ENCODE data around the gene NOX3. TPM values are rescaled to one million over a fixed set of nuclear protein-coding genes. Genes with fewer than 3 reads are reported as not detected.

The NOX3 gene
- total and polyA plus RNA-seq, 2 experiments from 2014 or later = not detected

- Histone ChIP-seq H3K27ac (ENCODE audit: low read depth) (no peak overlapping the region), H3F3A (replicated peaks; ENCODE audit: low read depth) (no peaks in the 10 kb centered on the region), H3K4me2 (no peak overlapping the region), H3K4me1 (ENCODE audit: insufficient read depth) (no peaks in the 10 kb centered on the region), H3K36me3 (ENCODE audit: insufficient read depth) (no peaks in the 10 kb centered on the region), H4K20me1 (replicated peaks; ENCODE audit: insufficient read depth) (no peaks in the 10 kb centered on the region), H3K9me2 (ENCODE audit: insufficient read depth) (peaks cover 7% of the 10 kb centered on the region; the same call in 1 of the 2 replicates), H2AFZ (no peak overlapping the region), H3K4me3 (no peak overlapping the region), H3K27me3 (ENCODE audit: insufficient read depth) (no peaks in the 10 kb centered on the region), H3K79me2 (replicated peaks; ENCODE audit: insufficient read depth) (no peaks in the 10 kb centered on the region)
- Mint-ChIP-seq H3K36me3 (ENCODE audit: low read depth) (no peaks in the 10 kb centered on the region), H3K27me3 (ENCODE audit: insufficient read depth, low read depth, poor library complexity) (no peaks in the 10 kb centered on the region), H3K9me3 (no peaks in the 10 kb centered on the region), H3K4me1 (no peaks in the 10 kb centered on the region), H3K4me3 (no peak overlapping the region), H3K27ac (no peak overlapping the region; the same call in 1 of the 2 replicates)
- no peak for DNase-seq (ENCODE audit: low spot score)
- no peak for TF ChIP-seq NANOG (IDR thresholded peaks at IDR 0.05; ENCODE audit: borderline replicate concordance)
- TF ChIP-seq STAT1 (IDR thresholded peaks at IDR 0.05; ENCODE audit: unreplicated experiment) = no peak
- TF ChIP-seq EZH2phosphoT487 (IDR thresholded peaks at IDR 0.05; ENCODE audit: unreplicated experiment) = no peak
- no peak for TF ChIP-seq CREB1 (CRISPR knock-in tag; IDR thresholded peaks at IDR 0.05; ENCODE audit: low read depth)
- TF ChIP-seq ZNF114 (CRISPR knock-in tag; IDR thresholded peaks at IDR 0.05) = no peak
- no peak for TF ChIP-seq JUNB (IDR thresholded peaks at IDR 0.05; ENCODE audit: unreplicated experiment)
- no peak for TF ChIP-seq ZNF331 (CRISPR knock-in tag; IDR thresholded peaks at IDR 0.05; ENCODE audit: low read depth)
- no peak for TF ChIP-seq EZH2 (IDR thresholded peaks at IDR 0.05; ENCODE audit: low read depth, unreplicated experiment)
- TF ChIP-seq, protein P1, sequence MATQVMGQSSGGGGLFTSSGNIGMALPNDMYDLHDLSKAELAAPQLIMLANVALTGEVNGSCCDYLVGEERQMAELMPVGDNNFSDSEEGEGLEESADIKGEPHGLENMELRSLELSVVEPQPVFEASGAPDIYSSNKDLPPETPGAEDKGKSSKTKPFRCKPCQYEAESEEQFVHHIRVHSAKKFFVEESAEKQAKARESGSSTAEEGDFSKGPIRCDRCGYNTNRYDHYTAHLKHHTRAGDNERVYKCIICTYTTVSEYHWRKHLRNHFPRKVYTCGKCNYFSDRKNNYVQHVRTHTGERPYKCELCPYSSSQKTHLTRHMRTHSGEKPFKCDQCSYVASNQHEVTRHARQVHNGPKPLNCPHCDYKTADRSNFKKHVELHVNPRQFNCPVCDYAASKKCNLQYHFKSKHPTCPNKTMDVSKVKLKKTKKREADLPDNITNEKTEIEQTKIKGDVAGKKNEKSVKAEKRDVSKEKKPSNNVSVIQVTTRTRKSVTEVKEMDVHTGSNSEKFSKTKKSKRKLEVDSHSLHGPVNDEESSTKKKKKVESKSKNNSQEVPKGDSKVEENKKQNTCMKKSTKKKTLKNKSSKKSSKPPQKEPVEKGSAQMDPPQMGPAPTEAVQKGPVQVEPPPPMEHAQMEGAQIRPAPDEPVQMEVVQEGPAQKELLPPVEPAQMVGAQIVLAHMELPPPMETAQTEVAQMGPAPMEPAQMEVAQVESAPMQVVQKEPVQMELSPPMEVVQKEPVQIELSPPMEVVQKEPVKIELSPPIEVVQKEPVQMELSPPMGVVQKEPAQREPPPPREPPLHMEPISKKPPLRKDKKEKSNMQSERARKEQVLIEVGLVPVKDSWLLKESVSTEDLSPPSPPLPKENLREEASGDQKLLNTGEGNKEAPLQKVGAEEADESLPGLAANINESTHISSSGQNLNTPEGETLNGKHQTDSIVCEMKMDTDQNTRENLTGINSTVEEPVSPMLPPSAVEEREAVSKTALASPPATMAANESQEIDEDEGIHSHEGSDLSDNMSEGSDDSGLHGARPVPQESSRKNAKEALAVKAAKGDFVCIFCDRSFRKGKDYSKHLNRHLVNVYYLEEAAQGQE (IDR thresholded peaks at IDR 0.05; ENCODE audit: unreplicated experiment) = no peak
- no peak for TF ChIP-seq POLR2AphosphoS5 (IDR thresholded peaks at IDR 0.05; ENCODE audit: low read depth)
- no peak for TF ChIP-seq ZNF462 (CRISPR knock-in tag; IDR thresholded peaks at IDR 0.05)
- no peak for ATAC-seq
Measured at GRCh38 chr6:155387481-155387880, 68.2 kb downstream of the NOX3 start.
